Esophagus squamous epithelium (tissue), 4 donors: ENCODE data around the gene TGIF2.
A peak's percentile ranks its signal among the peaks of the same experiment; 100 is the strongest.

Experiments
- POLR2A ChIP-seq, 4 donors: fragments of 450-650 bp; IDR thresholded peaks; one replicate each; pipeline ENCODE4 v1.6.1; 2017; ENCODE audit warnings: antibody characterized with exemption in 4 of 4, mild to moderate bottlenecking in 4 of 4, moderate library complexity in 3 of 4
- TF ChIP-seq, protein P1 (sequence below), 6 experiments: fragments of 450-650 bp in 4 of 6; fragments of 200-600 bp in 2 of 6; sonication (generic) in 2 of 6; IDR thresholded peaks; one replicate each; pipeline ENCODE4 v1.5.1; 2016 to 2019; ENCODE audit warnings: antibody characterized with exemption in 6 of 6, mild to moderate bottlenecking in 4 of 6, moderate library complexity in 4 of 6

DNA sequence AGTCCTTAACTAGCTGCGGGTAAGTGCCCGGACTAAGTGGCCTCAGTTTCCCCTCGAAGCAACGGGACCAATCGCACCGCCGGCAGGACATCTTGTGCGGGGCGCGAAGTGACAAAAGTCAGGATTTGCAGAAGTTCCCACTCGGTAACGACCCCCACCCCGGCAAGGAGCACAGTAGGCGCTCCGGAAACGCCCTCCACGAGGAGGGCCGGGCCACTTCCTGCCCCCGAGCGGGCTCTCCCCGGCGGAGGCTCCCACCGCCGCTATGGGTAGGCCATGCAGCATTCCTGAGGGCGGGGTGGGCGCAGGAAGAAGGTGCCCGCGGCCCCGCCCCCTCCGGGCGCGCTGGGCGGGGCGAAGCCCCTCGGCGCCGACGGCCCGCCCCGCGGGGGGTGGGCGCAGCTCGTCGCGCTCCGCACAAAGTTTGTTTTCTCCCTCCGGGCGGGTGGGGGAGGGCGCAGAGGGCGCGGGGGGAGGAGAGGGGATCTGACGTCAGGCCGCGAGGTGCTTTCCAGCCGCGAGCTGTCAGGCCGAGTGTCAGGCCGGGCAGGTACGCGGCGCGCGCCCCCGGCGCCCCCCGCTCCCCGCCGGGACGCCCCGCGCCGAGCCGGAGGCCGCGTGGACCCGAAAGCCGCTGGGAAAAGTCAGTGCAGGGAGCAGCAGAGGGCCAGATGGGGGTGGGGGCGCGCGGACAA, at the start of gene TGIF2:
- TF ChIP-seq, protein P1, sequence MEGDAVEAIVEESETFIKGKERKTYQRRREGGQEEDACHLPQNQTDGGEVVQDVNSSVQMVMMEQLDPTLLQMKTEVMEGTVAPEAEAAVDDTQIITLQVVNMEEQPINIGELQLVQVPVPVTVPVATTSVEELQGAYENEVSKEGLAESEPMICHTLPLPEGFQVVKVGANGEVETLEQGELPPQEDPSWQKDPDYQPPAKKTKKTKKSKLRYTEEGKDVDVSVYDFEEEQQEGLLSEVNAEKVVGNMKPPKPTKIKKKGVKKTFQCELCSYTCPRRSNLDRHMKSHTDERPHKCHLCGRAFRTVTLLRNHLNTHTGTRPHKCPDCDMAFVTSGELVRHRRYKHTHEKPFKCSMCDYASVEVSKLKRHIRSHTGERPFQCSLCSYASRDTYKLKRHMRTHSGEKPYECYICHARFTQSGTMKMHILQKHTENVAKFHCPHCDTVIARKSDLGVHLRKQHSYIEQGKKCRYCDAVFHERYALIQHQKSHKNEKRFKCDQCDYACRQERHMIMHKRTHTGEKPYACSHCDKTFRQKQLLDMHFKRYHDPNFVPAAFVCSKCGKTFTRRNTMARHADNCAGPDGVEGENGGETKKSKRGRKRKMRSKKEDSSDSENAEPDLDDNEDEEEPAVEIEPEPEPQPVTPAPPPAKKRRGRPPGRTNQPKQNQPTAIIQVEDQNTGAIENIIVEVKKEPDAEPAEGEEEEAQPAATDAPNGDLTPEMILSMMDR (IDR thresholded peaks at IDR 0.05), result no peak
- TF ChIP-seq POLR2A (IDR thresholded peaks at IDR 0.05), result peak in 1 of 4 donors; percentile 61
